NCI-H226 (cell line): ENCODE data around the gene MINDY4B.

Experiments
- DNase-seq: peaks from one replicate; pipeline ENCODE4 v3.0.0-alpha.2; 2015

Gene MINDY4B

GRCh38 chr3:150843241-150843640, 62.0 kb downstream of the MINDY4B start:
- DNase-seq = no peak

GRCh38 chr3:150840802-150841515, 64.3 kb downstream of the MINDY4B start:
- DNase-seq = no peak

- DNase-seq = no peak
Observed at GRCh38 chr3:150830745-150831144, 74.5 kb downstream of the MINDY4B start.

- no peak for DNase-seq
Observed at GRCh38 chr3:150830094-150830681, 75.1 kb downstream of the MINDY4B start.

GRCh38 chr3:150829408-150829807, 75.8 kb downstream of the MINDY4B start:
- no peak for DNase-seq

- DNase-seq = no peak
Observed at GRCh38 chr3:150828997-150829396, 76.2 kb downstream of the MINDY4B start.

GRCh38 chr3:150828261-150828660, 77.0 kb downstream of the MINDY4B start:
- no peak for DNase-seq

GRCh38 chr3:150826466-150827282, 78.6 kb downstream of the MINDY4B start:
- no peak for DNase-seq

- DNase-seq = no peak
Observed at GRCh38 chr3:150825916-150826377, 79.3 kb downstream of the MINDY4B start.

- DNase-seq = no peak
Observed at GRCh38 chr3:150825192-150825915, 79.9 kb downstream of the MINDY4B start.

- no peak for DNase-seq
Observed at GRCh38 chr3:150823277-150823676, 82.0 kb downstream of the MINDY4B start.

- DNase-seq = no peak
Observed at GRCh38 chr3:150822636-150823035, 82.6 kb downstream of the MINDY4B start.
